Prostate gland (tissue), 2 donors: Measurements from ENCODE around the gene IGF2. TPM values are rescaled to one million over a fixed set of nuclear protein-coding genes. Genes with fewer than 3 reads are reported as not detected.

ENCODE experiments used
- DNase-seq: peaks from one replicate; pipeline ENCODE4 v3.0.0-alpha.2; 2019; ENCODE audit warnings: low spot score
- H3K27ac ChIP-seq, 2 donors: fragments of 200-600 bp; sonication (generic); 2 replicates each; pipeline ENCODE4 v1.5.1; 2017 to 2019
- H3K27me3 ChIP-seq: fragments of 200-600 bp; sonication (generic); replicated peaks from 2 replicates; pipeline ENCODE4 v1.5.1; 2019; ENCODE audit not compliant: insufficient read depth
- H3K36me3 ChIP-seq, 2 donors: fragments of 200-600 bp; sonication (generic); 1 replicate in 1 of 2; 2 replicates in 1 of 2; pipeline versions ENCODE4 v1.5.1 to v1.8.1; 2017 to 2019
- H3K4me1 ChIP-seq: fragments of 200-600 bp; sonication (generic); replicated peaks from 2 replicates; pipeline ENCODE4 v1.5.1; 2019
- H3K4me3 ChIP-seq, 2 donors: fragments of 200-600 bp; sonication (generic); 2 replicates each; pipeline ENCODE4 v1.5.1; 2017 to 2019
- H3K9me3 ChIP-seq: fragments of 200-600 bp; sonication (generic); 2 replicates; pipeline ENCODE4 v1.5.1; 2017
- CTCF ChIP-seq, 4 experiments: fragments of 200-600 bp in 2 of 4; fragments of 450-650 bp in 2 of 4; sonication (generic) in 2 of 4; IDR thresholded peaks; 1 replicate in 3 of 4; 2 replicates in 1 of 4; pipeline ENCODE4 v1.5.1; 2016 to 2019; ENCODE audit warnings: antibody characterized with exemption in 4 of 4, mild to moderate bottlenecking in 2 of 4, moderate library complexity in 2 of 4
- POLR2A ChIP-seq: fragments of 450-650 bp; IDR thresholded peaks from one replicate; pipeline ENCODE4 v1.6.1; 2016; ENCODE audit warnings: antibody characterized with exemption, mild to moderate bottlenecking
- POLR2AphosphoS5 ChIP-seq: sonication (generic); formaldehyde crosslinking; IDR thresholded peaks from one replicate; pipeline ENCODE4 v1.6.1; 2017; ENCODE audit warnings: antibody characterized with exemption
- WGBS: methylation state at CpG from one replicate; pipeline ENCODE4 v1.1.5; 2018; 5-methylcytosine and 5-hydroxymethylcytosine counted together
- intact Hi-C: fragments of 100-400 bp; cut with DNase I; formaldehyde crosslinking; loops from one replicate; pipeline ENCODE4 v1.14.2; 2022
- total RNA-seq, 2 donors: library from RNA; depleted of rRNA; stranded (reverse); fragments of >200 nt; gene quantifications; one replicate each; pipeline ENCODE4 v1.1.0, GENCODE V29; 2016

Gene IGF2
- total RNA-seq, 2 donors from 2014 or later = 4.1 to 80.7 TPM

- H3K27me3 ChIP-seq = peaks cover 8% of the 10 kb centered on the region
- TF ChIP-seq POLR2A = no peak
- TF ChIP-seq POLR2AphosphoS5 = peak; percentile 29
- TF ChIP-seq CTCF (IDR thresholded peaks at IDR 0.05) = peak; percentile 75 to 93 (median 86)
- H3K36me3 ChIP-seq = no peaks in the 10 kb centered on the region
- H3K27ac ChIP-seq = peak overlapping the region in 1 of 2 donors; percentile 21
- H3K9me3 ChIP-seq = no peaks in the 10 kb centered on the region
- WGBS = 2% methylated on average over 22 of the region's 22 CpGs
- intact Hi-C loops = loop anchor here (2.0 to 10.0 kb wide), 5 partner anchors 227 to 497 kb away; partner anchors contain the start of gene TNNI2
- H3K4me1 ChIP-seq = no peaks in the 10 kb centered on the region
- DNase-seq = peak; percentile 74
- H3K4me3 ChIP-seq = no peak overlapping the region
Measured at GRCh38 chr11:2151500-2152257, 12.5 kb upstream of the IGF2 start.

- WGBS = 17% methylated on average over 11 of the region's 11 CpGs
- no peak overlapping the region for H3K27ac ChIP-seq
- peaks cover 22% of the 10 kb centered on the region for H3K27me3 ChIP-seq
- no peaks in the 10 kb centered on the region for H3K4me1 ChIP-seq
- no peak for DNase-seq
- no peaks in the 10 kb centered on the region for H3K9me3 ChIP-seq
- intact Hi-C loops = loop anchor here (5.0 to 10.0 kb wide), 4 partner anchors 225 to 495 kb away; partner anchors contain the start of gene TNNI2
- TF ChIP-seq POLR2AphosphoS5 (no peak), CTCF (IDR thresholded peaks at IDR 0.05) (peak; percentile 9 to 61 (median 40))
- no peaks in the 10 kb centered on the region for H3K36me3 ChIP-seq
- H3K4me3 ChIP-seq = no peak overlapping the region
Measured at GRCh38 chr11:2149864-2150847, 11.0 kb upstream of the IGF2 start.

- Histone ChIP-seq H3K27me3 (peaks cover 28% of the 10 kb centered on the region), H3K27ac (no peak overlapping the region), H3K36me3 (no peaks in the 10 kb centered on the region), H3K4me3 (no peak overlapping the region), H3K9me3 (no peaks in the 10 kb centered on the region), H3K4me1 (no peaks in the 10 kb centered on the region)
- intact Hi-C loops = no loop called here
- no peak for DNase-seq
- no peak for TF ChIP-seq CTCF (IDR thresholded peaks at IDR 0.05)
- no peak for TF ChIP-seq POLR2A
- no peak for TF ChIP-seq POLR2AphosphoS5
- WGBS = 41% methylated on average over 8 of the region's 8 CpGs
Measured at GRCh38 chr11:2149460-2149859, 10.3 kb upstream of the IGF2 start.

- no peak overlapping the region for H3K4me3 ChIP-seq
- H3K27me3 ChIP-seq = peaks cover 36% of the 10 kb centered on the region
- H3K36me3 ChIP-seq = no peaks in the 10 kb centered on the region
- no peaks in the 10 kb centered on the region for H3K4me1 ChIP-seq
- no peaks in the 10 kb centered on the region for H3K9me3 ChIP-seq
- H3K27ac ChIP-seq = no peak overlapping the region
- 63% methylated on average over 5 of the region's 5 CpGs for WGBS
- TF ChIP-seq CTCF (IDR thresholded peaks at IDR 0.05) = no peak
- no peak for TF ChIP-seq POLR2AphosphoS5
- TF ChIP-seq POLR2A = no peak
- intact Hi-C loops = no loop called here
- no peak for DNase-seq
Measured at GRCh38 chr11:2148595-2148994, 9.4 kb upstream of the IGF2 start.
